IPS-18c (cell line): ENCODE measurements around the gene NEGR1.

Source experiments
- H3K4me3 ChIP-seq: 2 replicates; pipeline ENCODE4 v1.7.0; 2013; ENCODE audit warnings: low read depth, mild to moderate bottlenecking, low read length, moderate library complexity; ENCODE audit not compliant: insufficient read depth
- H3K9me3 ChIP-seq: one replicate; pipeline ENCODE4 v1.6.1; 2013; ENCODE audit warnings: mild to moderate bottlenecking, low read length, moderate library complexity; ENCODE audit not compliant: control insufficient read depth, insufficient read depth

Gene NEGR1

DNA sequence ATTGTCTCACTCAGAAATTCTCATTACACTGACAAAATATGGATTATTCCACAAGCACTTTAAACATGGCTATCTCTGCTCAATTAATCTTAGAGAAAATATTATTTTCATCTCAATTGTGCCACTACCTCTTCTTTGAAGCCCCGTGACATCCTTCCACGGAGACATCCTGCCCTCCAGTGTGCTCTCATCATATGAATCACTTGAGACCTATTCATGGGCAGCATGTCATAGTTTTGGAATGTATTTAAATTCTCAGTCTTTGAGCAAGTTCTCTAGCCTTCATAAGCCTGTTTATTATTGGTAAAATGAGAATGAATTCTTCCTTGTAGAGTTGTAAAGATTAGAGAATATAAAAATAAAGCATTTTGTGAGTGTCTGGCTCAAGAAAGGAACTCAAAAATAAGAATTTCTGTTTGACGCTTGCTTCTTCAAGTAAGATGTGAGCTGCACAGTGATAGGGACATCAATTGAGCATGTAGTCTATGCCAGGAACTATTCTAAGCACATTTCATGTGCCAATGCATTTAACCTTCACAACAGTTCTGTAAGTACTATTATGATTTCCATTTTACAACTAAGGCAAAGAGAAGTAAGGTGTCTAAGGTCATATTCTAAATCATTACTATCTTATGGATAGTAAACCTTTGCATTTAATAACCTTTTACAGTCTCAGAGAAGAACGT is 644.1 kb downstream of the NEGR1 start:
- Histone ChIP-seq H3K9me3 (no peaks in the 10 kb centered on the region), H3K4me3 (no peak overlapping the region)

DNA sequence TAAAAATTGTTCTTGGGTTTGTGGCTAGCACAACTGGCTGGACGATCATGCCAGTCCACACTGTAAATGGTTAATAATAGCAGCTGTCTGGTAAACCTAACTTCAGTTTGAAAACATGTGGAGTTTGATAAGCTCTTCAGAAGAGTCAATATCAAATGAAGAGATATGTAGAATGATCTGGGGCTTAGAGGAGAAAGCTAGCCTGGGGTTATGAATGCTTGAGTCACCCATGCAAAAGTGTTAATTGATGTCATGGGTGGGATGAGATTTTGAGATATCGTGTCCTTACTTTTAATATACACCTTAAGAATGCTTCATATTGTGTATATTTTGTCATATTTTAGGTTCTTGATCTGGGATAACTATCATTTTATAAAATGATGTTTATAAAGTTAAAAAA is 646.8 kb downstream of the NEGR1 start:
- H3K9me3 ChIP-seq, result no peaks in the 10 kb centered on the region
- no peak overlapping the region for H3K4me3 ChIP-seq

DNA sequence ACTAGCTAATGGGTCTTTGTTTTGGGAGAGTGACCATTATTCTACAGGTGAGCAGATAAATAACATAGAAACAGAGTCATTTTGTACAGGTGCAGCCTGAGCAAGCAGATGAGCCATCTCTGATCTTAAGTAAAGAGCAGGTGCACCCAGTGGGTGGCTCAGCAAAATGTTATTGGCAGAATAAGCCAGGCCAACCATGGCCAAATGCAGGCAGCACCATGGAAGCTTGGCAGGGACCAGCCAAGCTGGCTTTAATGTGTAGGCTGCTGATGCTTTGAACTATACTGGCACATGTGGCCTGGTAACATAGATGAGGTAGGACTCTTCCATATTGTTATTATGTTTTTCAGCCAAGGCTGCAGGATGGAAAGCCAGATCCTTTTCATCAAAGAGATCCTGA is 648.2 kb downstream of the NEGR1 start:
- H3K4me3 ChIP-seq, result no peak overlapping the region

DNA sequence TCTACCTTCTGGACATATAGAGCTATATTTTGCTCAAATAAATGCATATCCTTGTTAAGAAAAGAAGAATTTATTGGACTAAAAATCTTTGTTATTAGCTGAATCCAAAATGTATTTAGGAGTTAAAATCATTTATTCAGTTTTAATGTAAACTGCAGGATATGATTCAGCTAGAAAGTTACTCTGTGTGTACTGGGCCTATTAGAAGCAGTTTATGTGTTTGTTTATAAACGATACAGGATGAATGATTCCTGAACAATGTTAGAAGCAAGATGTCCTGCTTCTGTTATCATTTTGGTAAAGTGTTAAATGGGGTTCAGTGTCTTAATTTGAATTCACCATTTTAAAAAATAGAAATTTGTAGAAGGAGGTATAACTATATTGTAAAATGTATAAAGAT is 652.3 kb downstream of the NEGR1 start:
- Histone ChIP-seq H3K9me3 (no peaks in the 10 kb centered on the region), H3K4me3 (no peak overlapping the region)

More for the DNA sequence above, 648.2 kb downstream of the NEGR1 start:
- no peaks in the 10 kb centered on the region for H3K9me3 ChIP-seq

DNA sequence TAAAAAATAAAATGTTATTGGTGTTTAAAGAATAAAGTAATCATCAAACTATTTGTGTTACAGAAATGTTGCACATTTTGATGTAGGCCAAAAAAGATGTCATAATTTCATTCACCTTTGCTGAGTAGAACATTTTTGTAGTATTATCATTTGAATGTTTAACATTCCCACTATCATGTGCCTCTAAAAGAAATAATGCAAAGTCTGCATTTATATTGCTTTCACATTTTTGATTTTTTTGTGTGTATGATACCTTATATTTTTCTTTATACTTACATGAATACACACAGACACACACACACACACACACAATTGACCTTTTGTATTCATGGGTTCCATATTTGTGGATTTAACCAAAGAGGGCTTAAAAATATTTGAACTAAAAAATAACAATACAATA is 657.3 kb downstream of the NEGR1 start:
- Histone ChIP-seq H3K9me3 (no peaks in the 10 kb centered on the region), H3K4me3 (no peak overlapping the region)

DNA sequence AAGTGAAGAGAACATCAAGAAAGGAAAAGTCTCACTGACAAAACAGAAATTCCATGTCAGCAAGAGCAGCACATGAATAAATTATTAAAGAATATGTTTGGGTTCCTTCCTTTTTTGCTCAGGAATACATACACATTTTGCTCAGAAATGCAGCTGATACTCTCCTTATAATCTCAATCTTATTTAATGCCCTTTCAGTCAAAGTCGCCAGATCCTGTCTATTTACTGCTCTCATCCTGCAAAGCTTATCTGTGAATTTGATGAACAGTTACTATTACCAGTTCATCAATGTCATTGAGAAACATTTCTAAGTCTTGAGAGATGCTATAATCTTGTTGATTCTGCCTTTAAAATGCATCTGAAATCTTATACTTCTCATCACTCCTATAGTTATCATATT is 658.5 kb downstream of the NEGR1 start:
- H3K4me3 ChIP-seq, result no peak overlapping the region

DNA sequence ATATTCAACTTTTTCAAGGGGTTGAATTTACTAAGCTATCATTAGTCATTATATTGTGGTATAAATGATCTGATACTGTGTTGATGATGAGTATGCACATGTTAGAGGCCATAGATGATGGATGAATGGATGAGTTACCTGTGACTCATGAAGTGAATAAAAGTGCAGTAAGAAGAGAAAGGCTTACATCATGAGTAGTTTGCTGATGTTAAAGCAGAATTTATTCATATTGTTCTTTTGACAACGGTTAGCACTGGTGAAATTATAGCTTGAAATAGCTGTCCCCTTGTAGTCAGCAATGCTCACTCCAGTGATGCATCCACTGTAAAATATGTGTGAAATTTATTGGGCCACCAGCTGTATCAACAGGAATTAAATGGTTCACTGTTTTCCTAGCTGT is 660.6 kb downstream of the NEGR1 start:
- no peak overlapping the region for H3K4me3 ChIP-seq
- H3K9me3 ChIP-seq, result no peaks in the 10 kb centered on the region

More for the DNA sequence above, 658.5 kb downstream of the NEGR1 start:
- no peaks in the 10 kb centered on the region for H3K9me3 ChIP-seq

DNA sequence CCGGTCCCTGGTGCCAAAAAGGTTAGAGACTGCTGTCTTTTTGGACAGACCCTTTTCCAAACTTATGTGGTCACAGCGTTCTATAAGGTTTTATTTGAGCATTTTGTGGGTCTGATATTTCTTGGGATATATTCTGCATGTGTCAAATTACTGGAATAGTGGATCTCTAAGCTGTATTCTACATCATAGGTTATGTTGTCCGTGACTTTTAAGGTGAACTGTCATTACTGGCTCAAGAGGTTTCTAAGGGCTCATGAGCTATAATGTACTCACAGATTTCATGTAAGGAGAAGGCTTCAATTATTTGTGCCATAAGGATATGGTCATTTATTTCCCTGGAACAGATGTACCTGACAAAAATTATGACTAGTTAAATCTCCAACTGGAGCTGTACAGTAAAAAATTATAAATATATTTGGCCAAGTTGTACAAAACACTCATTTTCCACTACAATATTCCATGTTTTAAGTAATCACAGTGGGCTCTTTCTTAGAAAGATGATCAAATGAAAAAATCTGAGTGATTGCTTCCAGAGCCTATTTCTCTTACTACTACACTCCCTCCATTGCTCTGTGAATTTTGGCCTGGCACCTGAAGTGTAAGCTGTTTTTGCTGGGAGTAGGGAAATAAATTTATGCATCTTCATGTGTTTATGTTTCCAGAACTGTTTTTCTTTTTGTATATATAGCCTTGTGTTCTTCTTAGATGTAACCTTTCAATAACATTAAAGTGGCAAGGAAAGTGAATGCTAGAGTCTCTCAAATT is 663.4 kb downstream of the NEGR1 start:
- Histone ChIP-seq H3K4me3 (no peak overlapping the region), H3K9me3 (no peaks in the 10 kb centered on the region)

DNA sequence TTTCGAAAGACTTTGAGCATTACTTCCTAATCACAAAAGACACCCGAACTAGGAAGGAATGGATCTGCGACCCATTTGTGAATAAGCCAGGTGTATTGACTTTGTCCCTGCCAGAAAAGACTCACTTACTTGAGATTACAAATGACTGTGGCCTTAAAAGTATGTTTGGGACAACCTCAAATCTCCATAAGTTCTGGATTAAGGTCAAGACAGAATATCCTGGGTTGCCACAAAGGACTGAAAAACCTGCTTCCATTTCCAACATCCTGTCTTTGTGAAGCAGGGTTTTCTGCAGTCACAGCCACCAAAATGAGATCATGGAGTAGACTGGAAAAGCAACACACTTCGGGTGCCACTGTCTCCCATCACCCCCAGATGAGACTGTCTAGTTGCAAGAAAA is 664.1 kb downstream of the NEGR1 start:
- Histone ChIP-seq H3K4me3 (no peak overlapping the region), H3K9me3 (no peaks in the 10 kb centered on the region)

DNA sequence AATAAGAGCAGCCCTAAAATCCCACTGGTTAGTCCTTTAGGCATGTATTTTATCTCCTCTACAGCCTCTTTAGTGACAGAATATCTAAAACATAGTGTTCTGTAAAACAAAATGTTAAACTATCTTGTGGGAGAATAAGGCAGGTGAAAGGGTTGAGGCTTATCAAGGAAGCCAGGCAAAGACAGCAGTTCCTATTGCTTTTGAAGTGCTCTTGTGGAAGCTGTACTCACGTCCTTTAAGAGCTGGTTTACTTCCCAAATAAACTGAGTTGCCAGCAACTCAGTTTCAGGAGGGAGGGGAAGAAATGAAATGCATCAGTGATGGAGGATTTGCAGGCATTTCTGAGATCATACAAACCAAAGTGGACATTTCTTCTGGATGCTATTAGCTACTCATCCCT is 671.9 kb downstream of the NEGR1 start:
- no peaks in the 10 kb centered on the region for H3K9me3 ChIP-seq
- no peak overlapping the region for H3K4me3 ChIP-seq

DNA sequence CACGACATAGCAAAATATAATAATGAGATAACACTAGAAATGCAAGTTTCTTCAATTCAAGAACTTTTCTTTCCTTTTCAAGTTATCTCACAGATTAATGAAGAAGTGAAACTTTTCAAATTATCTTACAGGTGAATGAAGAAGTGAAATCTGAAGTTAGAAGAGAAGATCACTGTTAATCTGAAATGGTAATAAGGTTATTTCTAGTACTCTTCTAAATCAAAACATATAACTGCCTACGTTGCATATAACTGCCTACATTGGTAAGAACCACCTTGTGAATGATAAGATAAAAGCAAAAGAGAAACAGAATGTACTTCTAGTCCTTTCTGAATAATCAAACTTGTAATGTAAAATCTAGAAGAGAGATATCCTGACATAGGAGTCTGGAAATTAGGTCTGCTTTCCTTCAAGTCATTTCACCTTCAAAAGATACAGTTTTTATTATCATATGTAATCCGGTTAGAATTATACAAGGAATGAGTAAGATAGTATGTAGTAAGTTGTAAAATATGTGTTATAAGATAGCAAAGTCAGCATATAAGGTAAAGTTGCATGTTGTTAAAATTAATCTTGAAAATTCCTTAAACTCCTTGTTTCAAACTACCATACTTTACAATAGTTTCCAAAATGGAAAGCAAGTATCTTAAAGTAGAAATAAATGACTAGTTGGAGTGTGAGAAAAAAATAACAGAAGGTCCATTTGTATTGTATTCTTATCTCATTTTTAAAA is 679.1 kb downstream of the NEGR1 start:
- Histone ChIP-seq H3K4me3 (no peak overlapping the region), H3K9me3 (no peaks in the 10 kb centered on the region)

DNA sequence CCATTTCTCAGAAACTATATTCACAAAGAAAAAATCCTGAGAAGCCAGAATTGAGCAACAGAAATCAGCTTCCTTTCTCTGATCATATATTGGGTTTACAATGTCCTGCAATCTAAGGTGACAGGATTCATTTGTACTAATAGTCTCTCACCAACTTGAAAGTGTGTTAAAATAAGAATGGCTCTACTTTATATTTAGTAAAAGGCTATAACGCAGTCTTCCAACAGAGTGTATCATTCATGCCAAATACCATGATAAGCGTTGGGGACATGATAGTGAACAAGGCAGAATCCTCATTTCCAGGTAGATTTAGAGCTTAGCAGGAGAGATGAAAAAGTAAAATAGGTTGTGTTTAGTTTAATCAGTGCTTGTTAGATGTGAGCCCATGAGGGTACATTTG is 682.3 kb downstream of the NEGR1 start:
- no peaks in the 10 kb centered on the region for H3K9me3 ChIP-seq

DNA sequence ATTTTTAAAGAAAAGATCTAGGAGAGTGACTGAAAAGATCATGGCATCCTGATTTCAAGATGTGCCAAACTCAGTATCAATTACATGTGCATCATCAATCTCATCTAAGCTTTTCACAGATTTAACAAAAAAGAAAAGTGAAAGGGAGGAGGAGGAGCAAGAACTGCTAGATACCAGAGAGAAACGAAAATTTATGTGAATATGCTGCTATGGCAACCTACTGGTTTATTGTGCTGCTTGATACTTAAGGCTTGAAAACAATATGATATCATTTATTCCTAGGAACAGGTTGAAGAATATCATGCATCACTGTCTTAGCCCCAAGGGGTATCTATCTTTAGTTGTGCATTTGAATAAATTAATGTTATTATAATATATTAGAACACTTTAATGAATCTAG is 683.0 kb downstream of the NEGR1 start:
- Histone ChIP-seq H3K9me3 (no peaks in the 10 kb centered on the region), H3K4me3 (no peak overlapping the region)

More for the DNA sequence above, 682.3 kb downstream of the NEGR1 start:
- no peak overlapping the region for H3K4me3 ChIP-seq

DNA sequence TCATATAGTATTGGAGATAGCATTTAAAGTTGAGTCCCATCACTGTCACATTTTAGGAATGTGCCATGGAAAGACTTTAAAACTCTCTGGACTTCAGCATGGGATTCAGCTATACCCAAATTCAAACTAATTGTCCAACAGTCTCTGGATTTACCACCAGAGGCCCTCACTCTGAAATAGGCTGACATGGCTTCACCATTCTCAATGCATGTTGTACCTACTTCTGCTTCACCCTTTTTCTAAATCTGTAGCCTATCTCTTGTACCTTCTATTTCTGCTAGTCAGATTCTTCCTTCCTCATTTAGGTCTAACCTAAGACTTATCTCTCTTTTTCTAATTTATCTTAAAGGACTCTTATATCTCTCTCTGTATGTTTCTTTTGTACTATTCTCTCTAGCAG is 688.8 kb downstream of the NEGR1 start:
- Histone ChIP-seq H3K4me3 (no peak overlapping the region), H3K9me3 (no peaks in the 10 kb centered on the region)

DNA sequence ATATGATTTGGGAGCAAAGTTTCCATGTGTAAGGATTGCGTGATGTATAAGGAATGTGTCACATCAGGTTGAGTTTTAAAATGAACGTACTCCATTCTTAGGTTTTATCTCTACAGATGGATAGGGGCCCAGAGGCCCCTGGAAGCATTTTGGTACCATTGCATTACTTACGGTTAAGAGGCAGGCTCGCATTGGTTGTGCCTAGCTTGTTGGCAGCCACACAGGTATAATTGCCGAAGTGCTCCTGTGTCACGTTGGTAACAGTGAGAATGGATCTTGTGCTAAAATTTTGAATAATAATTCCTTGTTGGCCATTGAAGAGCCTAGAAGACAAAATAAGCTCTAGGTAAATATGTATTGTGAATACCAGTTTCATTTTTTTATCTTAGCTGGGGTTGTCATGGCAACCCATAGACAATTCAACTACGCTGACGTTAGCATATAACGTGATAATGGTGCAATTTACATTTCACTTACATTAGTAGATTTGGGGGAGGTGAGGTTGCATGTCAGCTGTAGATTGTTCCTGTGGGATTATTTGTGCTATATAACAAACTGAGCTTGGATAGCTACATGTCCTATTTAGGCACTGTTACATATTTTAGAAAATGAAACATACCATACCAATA is 689.6 kb downstream of the NEGR1 start:
- Histone ChIP-seq H3K4me3 (no peak overlapping the region), H3K9me3 (no peaks in the 10 kb centered on the region)

DNA sequence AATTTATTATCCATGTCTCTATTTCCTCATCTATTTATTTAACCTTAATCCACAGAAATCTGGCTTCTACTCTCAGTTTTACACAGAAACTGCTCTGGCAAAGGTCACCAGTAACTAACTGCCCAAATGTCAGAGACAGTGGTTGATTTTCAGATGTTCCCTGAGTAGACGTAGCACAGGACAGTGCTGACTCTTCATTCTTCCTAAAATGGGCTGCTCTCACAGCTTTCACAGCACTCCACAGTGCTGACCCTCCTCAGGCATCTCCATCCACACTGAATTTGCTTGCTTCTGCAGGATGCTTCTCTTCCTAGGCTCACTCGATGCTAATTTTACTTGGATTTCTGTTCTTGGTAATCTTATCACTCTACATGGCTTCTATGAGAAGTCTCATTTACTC is 693.3 kb downstream of the NEGR1 start:
- Histone ChIP-seq H3K9me3 (no peaks in the 10 kb centered on the region), H3K4me3 (no peak overlapping the region)

DNA sequence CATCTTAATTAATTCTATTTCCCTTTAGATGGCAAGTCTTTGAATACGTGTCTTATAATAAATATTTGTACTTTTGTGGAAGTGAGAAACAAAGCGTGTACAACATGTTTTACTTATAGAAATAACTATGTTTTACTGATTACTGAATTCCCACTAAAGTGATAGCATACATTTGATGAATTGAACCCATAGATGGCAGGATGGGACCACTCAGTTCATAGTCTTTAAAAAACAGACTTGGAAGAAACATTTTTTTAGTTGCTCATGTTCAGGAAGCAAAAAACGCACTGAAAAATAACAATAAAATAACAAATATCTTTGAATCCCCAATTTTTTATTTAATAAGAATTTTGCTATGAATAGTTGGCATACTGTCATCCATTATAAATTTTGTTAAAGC is 694.4 kb downstream of the NEGR1 start:
- no peak overlapping the region for H3K4me3 ChIP-seq
- no peaks in the 10 kb centered on the region for H3K9me3 ChIP-seq

DNA sequence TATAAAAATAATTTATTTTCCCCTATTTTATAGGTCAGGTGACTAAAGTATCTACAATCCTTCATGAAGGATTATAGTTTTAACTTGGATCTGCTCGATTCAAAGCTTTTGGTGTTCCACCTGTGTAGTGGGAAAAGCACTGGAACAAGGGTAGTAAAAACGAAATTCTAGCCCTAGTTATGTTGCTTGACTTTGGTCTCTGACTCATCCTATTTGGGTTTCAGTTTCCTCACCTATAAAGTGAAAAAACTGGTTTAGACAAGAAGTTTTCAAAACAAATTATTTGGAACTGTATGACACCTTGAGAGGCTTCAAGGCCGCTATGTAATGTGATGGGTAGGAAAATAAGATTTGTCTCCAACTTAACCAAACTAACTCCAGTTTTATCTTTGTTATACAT is 696.3 kb downstream of the NEGR1 start:
- H3K4me3 ChIP-seq, result no peak overlapping the region
- H3K9me3 ChIP-seq, result no peaks in the 10 kb centered on the region
